Spleen (tissue), 7 donors: ENCODE measurements around the gene DQX1.

ENCODE experiments used
- POLR2A ChIP-seq, 3 donors: fragments of 450-650 bp; IDR thresholded peaks; one replicate each; pipeline ENCODE4 v1.5.1; 2017; ENCODE audit warnings: antibody characterized with exemption in 3 of 3, mild to moderate bottlenecking in 1 of 3
- POLR2AphosphoS5 ChIP-seq, 3 donors: sonication (generic); formaldehyde crosslinking; IDR thresholded peaks; one replicate each; pipeline ENCODE4 v1.5.1; 2017; ENCODE audit warnings: antibody characterized with exemption in 3 of 3
- TF ChIP-seq, protein P1 (sequence below), 11 experiments: fragments of 200-600 bp in 7 of 11; fragments of 450-650 bp in 4 of 11; sonication (generic) in 4 of 11; IDR thresholded peaks in 8 of 11; conservative IDR thresholded peaks in 3 of 11; 1 replicate in 7 of 11; 2 replicates in 4 of 11; pipeline versions ENCODE4 v1.4.0 to v1.8.0; 2016 to 2021; ENCODE audit warnings: antibody characterized with exemption in 11 of 11, inconsistent platforms in 4 of 11, mild to moderate bottlenecking in 1 of 11
- donor health status: DM: no; HTN: no; CAD: no; lungs with moderate emphysema.
- donor health status: DM: no; HTN: no; CAD: no.
- donor health status: DM: no; HTN: no; CAD: no.

GRCh38 chr2:74515981-74516633 lies 9.9 kb downstream of the DQX1 start:
- TF ChIP-seq, protein P1, sequence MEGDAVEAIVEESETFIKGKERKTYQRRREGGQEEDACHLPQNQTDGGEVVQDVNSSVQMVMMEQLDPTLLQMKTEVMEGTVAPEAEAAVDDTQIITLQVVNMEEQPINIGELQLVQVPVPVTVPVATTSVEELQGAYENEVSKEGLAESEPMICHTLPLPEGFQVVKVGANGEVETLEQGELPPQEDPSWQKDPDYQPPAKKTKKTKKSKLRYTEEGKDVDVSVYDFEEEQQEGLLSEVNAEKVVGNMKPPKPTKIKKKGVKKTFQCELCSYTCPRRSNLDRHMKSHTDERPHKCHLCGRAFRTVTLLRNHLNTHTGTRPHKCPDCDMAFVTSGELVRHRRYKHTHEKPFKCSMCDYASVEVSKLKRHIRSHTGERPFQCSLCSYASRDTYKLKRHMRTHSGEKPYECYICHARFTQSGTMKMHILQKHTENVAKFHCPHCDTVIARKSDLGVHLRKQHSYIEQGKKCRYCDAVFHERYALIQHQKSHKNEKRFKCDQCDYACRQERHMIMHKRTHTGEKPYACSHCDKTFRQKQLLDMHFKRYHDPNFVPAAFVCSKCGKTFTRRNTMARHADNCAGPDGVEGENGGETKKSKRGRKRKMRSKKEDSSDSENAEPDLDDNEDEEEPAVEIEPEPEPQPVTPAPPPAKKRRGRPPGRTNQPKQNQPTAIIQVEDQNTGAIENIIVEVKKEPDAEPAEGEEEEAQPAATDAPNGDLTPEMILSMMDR (IDR thresholded peaks at IDR 0.05 in 8 of 11, conservative IDR thresholded peaks at IDR 0.05 in 3 of 11) = no peak
- TF ChIP-seq POLR2AphosphoS5 (IDR thresholded peaks at IDR 0.05) = no peak
- TF ChIP-seq POLR2A (IDR thresholded peaks at IDR 0.05) = no peak
